ENCODE measurements around the gene CABYR. TPM values are rescaled to one million over a fixed set of nuclear protein-coding genes. Genes with fewer than 3 reads are reported as not detected.
A peak's percentile ranks its signal among the peaks of the same experiment; 100 is the strongest.

The CABYR gene
- total and polyA plus RNA-seq, 9 donors = 1.1 to 8.1 (median 2.0) TPM; not detected in 1

DNA sequence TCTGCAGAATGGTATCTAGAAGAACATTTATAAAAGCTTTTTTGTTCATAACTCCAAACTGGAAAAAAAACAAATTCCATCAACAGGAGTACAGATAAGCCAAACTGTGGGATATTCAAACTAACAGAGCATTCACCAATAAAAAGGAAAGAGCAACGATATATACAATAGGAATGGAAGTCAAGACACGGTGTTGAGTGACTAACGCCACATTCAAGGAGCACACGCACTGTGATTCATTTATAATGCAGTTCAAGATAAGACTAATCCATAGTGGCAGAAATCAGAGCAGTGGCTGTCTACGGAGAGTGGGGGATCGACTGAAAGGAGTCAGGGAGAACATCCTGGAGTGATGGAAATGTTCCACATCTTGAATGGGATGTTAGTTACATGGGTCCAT, 70.7 kb downstream of the CABYR start:
- intact Hi-C loops (cut with DNase I) = no loop called here
- WGBS, 3 donors = 81 to 96% (median 88%) methylated on average over 6 of the region's 6 CpGs

More for the DNA sequence above, 70.7 kb downstream of the CABYR start:
- H3K4me1 ChIP-seq (ENCODE audit: insufficient read depth) = peaks cover under 1% of the 10 kb centered on the region
- no peaks in the 10 kb centered on the region for H3K36me3 ChIP-seq
- no peak for DNase-seq
- no peak overlapping the region for H3K4me3 ChIP-seq
- TF ChIP-seq POLR2A (IDR thresholded peaks at IDR 0.05) (no peak), EP300 (IDR thresholded peaks at IDR 0.05) (no peak)
- TF ChIP-seq, protein P1, sequence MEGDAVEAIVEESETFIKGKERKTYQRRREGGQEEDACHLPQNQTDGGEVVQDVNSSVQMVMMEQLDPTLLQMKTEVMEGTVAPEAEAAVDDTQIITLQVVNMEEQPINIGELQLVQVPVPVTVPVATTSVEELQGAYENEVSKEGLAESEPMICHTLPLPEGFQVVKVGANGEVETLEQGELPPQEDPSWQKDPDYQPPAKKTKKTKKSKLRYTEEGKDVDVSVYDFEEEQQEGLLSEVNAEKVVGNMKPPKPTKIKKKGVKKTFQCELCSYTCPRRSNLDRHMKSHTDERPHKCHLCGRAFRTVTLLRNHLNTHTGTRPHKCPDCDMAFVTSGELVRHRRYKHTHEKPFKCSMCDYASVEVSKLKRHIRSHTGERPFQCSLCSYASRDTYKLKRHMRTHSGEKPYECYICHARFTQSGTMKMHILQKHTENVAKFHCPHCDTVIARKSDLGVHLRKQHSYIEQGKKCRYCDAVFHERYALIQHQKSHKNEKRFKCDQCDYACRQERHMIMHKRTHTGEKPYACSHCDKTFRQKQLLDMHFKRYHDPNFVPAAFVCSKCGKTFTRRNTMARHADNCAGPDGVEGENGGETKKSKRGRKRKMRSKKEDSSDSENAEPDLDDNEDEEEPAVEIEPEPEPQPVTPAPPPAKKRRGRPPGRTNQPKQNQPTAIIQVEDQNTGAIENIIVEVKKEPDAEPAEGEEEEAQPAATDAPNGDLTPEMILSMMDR (IDR thresholded peaks at IDR 0.05) = no peak
- H3K27me3 ChIP-seq = no peaks in the 10 kb centered on the region
- no peak overlapping the region for H3K27ac ChIP-seq
- H3K9me3 ChIP-seq = no peaks in the 10 kb centered on the region

Small RNA genes within 50 kb of the gene (small RNA-seq; reads per million reads assigned to genes)
- gene RF00017 (not detected), gene RNA5SP452 (0.90 reads per million, percentile 52 among the genes with 10 or more reads in this experiment), gene RNU5A-6P (not detected)

Other genes with a start within 250 kb of the CABYR start
- 10 to 100 TPM in 6 of 7 donors, 1 to 10 TPM in 1; 8.1 to 31.0 (median 21.2) TPM for gene TTC39C, start 124.3 kb upstream of the CABYR start, total RNA-seq
- 10 to 100 TPM in 1 of 2 donors, 1 to 10 TPM in 1; 7.2 to 13.0 TPM for gene TTC39C, start 124.3 kb upstream of the CABYR start, polyA plus RNA-seq